ENCODE results near the gene PSMA2. TPM values are rescaled to one million over a fixed set of nuclear protein-coding genes. Genes with fewer than 3 reads are reported as not detected.

The PSMA2 gene
- total RNA-seq, 4 donors from 2014 or later = 5.8 to 61.2 (median 28.6) TPM

DNA sequence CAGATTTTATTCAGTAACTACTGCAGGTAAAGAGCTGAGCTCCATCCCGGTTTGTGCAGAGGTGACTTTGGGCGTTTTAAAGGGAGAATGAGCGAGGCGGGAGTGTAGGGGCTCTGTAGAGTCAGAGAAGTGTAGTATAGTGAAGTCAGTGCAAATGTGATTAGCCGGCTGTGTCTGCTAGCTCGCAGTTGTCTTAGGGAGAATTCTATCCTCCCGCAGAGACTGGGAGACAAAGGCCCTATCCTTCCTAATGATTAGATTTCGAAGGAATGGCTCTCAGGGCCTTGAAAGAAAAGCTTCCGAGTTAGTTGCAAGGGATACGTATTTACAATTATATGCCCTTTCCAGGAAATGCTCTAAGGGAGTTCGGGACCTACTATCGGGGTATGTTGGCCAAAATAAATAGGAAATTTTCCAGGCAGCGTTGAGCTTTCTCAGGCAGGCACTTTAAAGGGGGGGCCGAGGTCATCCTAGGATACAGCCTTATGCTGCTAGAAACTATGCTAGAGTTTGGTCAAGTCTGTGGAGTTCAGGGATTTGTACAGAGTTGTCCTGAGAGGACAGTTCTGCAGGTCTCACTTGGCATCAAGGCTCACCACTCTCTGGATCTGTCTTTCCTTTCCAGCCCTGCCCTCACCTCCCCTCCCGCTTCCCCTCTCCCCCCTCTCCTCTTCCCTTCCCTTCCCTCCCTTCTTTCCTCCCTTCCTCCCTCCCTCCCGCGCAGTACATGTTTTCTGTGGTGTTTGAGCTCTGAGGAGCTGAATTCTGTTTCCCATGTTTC lies 1.0 kb upstream of the PSMA2 start:
- no peaks in the 10 kb centered on the region for H3K9me3 ChIP-seq
- DNase-seq = no peak
- peak overlapping the region; percentile 83 to 91 (median 90) for H3K27ac ChIP-seq
- peak overlapping the region; percentile 72 to 91 (median 88) for H3K4me3 ChIP-seq
- H3K36me3 ChIP-seq = peaks cover 0 to 16% (median 8%) of the 10 kb centered on the region in 4 donors
- H3K4me1 ChIP-seq = peaks cover 21 to 47% (median 31%) of the 10 kb centered on the region in 4 donors
- intact Hi-C loops (cut with DNase I; ENCODE audit: low total_unique reads) (no loop called here), in situ Hi-C loops (cut with MboI; ENCODE audit: low pct_ligation_motif_present in 1 of 4, low pct_unique_long_range_greater_than_20kb in 1 of 4, low sequenced_read_pairs in 3 of 4) (loop anchor here (10.0 to 25.0 kb wide), 5 partner anchors 322 to 929 kb away; partner anchors contain the start of gene MRPS24 (in 1 of the 4))
- no peaks in the 10 kb centered on the region for H3K27me3 ChIP-seq
- TF ChIP-seq, protein P1, sequence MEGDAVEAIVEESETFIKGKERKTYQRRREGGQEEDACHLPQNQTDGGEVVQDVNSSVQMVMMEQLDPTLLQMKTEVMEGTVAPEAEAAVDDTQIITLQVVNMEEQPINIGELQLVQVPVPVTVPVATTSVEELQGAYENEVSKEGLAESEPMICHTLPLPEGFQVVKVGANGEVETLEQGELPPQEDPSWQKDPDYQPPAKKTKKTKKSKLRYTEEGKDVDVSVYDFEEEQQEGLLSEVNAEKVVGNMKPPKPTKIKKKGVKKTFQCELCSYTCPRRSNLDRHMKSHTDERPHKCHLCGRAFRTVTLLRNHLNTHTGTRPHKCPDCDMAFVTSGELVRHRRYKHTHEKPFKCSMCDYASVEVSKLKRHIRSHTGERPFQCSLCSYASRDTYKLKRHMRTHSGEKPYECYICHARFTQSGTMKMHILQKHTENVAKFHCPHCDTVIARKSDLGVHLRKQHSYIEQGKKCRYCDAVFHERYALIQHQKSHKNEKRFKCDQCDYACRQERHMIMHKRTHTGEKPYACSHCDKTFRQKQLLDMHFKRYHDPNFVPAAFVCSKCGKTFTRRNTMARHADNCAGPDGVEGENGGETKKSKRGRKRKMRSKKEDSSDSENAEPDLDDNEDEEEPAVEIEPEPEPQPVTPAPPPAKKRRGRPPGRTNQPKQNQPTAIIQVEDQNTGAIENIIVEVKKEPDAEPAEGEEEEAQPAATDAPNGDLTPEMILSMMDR (IDR thresholded peaks at IDR 0.05) = no peak
- no peak for TF ChIP-seq EP300 (IDR thresholded peaks at IDR 0.05; ENCODE audit: low read depth)
- TF ChIP-seq POLR2A (IDR thresholded peaks at IDR 0.05) = no peak
- no peak for TF ChIP-seq POLR2AphosphoS5 (IDR thresholded peaks at IDR 0.05)
- WGBS, 2 donors (ENCODE audit: low coverage in 1 of 2) = 4 to 6% methylated on average over 7 to 17 of the region's 17 CpGs

- Histone ChIP-seq H3K4me1 (peaks cover 21 to 55% (median 31%) of the 10 kb centered on the region in 4 donors), H3K9me3 (no peaks in the 10 kb centered on the region), H3K36me3 (peaks cover 0 to 24% (median 9%) of the 10 kb centered on the region in 4 donors), H3K4me3 (peak overlapping the region; percentile 72 to 91 (median 78)), H3K27me3 (no peaks in the 10 kb centered on the region), H3K27ac (peak overlapping the region; percentile 81 to 91 (median 86))
- in situ Hi-C loops (cut with MboI; ENCODE audit: low pct_ligation_motif_present in 1 of 4, low pct_unique_long_range_greater_than_20kb in 1 of 4, low sequenced_read_pairs in 3 of 4) = loop anchor here (10.0 to 25.0 kb wide), 5 partner anchors 323 to 931 kb away; partner anchors contain the start of gene MRPS24 (in 1 of the 4)
- intact Hi-C loops (cut with DNase I; ENCODE audit: low total_unique reads) = no loop called here
- WGBS, 2 donors (ENCODE audit: low coverage in 1 of 2) = 0% methylated on average over 6 to 12 of the region's 12 CpGs
- no peak for TF ChIP-seq EP300 (IDR thresholded peaks at IDR 0.05; ENCODE audit: low read depth)
- no peak for DNase-seq
Measured at GRCh38 chr7:42931447-42931833, 534 bp downstream of the PSMA2 start.

GRCh38 chr7:42930889-42931288 lies 1.1 kb downstream of the PSMA2 start:
- Histone ChIP-seq H3K9me3 (no peaks in the 10 kb centered on the region), H3K27ac (peak overlapping the region in 2 of 4 donors; percentile 89 to 91), H3K4me1 (peaks cover 21 to 55% (median 31%) of the 10 kb centered on the region in 4 donors), H3K4me3 (peak overlapping the region; percentile 72 to 91 (median 78)), H3K36me3 (peaks cover 0 to 28% (median 9%) of the 10 kb centered on the region in 4 donors), H3K27me3 (no peaks in the 10 kb centered on the region)
- no peak for DNase-seq
- 3 to 8% methylated on average over 5 of the region's 5 CpGs for WGBS, 2 donors (ENCODE audit: low coverage in 1 of 2)
- in situ Hi-C loops (cut with MboI; ENCODE audit: low pct_ligation_motif_present in 1 of 4, low pct_unique_long_range_greater_than_20kb in 1 of 4, low sequenced_read_pairs in 3 of 4) = loop anchor here (10.0 to 25.0 kb wide), 5 partner anchors 324 to 931 kb away; partner anchors contain the start of gene MRPS24 (in 1 of the 4)
- TF ChIP-seq, protein P1 (IDR thresholded peaks at IDR 0.05) = no peak
- TF ChIP-seq POLR2A (IDR thresholded peaks at IDR 0.05) = no peak
- intact Hi-C loops (cut with DNase I; ENCODE audit: low total_unique reads) = no loop called here

DNA sequence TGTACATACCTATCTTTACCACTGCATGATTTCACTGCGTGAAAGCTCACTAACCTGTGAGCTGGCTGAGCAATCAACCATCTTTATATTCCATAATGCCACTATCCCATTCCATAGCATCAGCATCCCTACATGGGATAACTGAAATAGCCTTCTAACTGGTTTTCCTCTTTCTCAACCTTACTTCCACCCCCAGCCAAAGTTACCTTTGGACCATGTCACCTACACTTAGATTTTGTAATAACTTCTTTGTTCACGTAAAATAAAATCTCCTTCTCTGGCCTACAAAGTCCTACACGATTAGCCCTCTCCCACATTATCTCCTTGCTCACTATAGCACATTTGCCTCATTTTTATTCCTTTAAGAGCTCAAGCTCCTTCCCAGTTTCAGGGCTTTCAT lies 2.5 kb downstream of the PSMA2 start:
- in situ Hi-C loops (cut with MboI; ENCODE audit: low pct_ligation_motif_present in 1 of 4, low pct_unique_long_range_greater_than_20kb in 1 of 4, low sequenced_read_pairs in 3 of 4) = loop anchor here in 3 of 4 donors (25.0 kb wide), 3 partner anchors 783 to 933 kb away; partner anchors contain the start of gene MRPS24 (in 1 of the 3)
- Histone ChIP-seq H3K9me3 (no peaks in the 10 kb centered on the region), H3K4me1 (peaks cover 21 to 53% (median 31%) of the 10 kb centered on the region in 4 donors), H3K27ac (no peak overlapping the region), H3K4me3 (no peak overlapping the region), H3K36me3 (peaks cover 0 to 28% (median 9%) of the 10 kb centered on the region in 4 donors), H3K27me3 (no peaks in the 10 kb centered on the region)
- intact Hi-C loops (cut with DNase I; ENCODE audit: low total_unique reads) = no loop called here
- WGBS, 2 donors (ENCODE audit: low coverage in 1 of 2) = 52 to 80% methylated on average over 2 to 3 of the region's 3 CpGs
- no peak for TF ChIP-seq POLR2AphosphoS5 (IDR thresholded peaks at IDR 0.05)
- no peak for TF ChIP-seq EP300 (IDR thresholded peaks at IDR 0.05; ENCODE audit: low read depth)
- TF ChIP-seq, protein P1 (IDR thresholded peaks at IDR 0.05) = no peak
- no peak for TF ChIP-seq POLR2A (IDR thresholded peaks at IDR 0.05)
- DNase-seq = no peak
